B cell (primary cell): Measurements from ENCODE around the gene PTEN. TPM values are rescaled to one million over a fixed set of nuclear protein-coding genes. Genes with fewer than 3 reads are reported as not detected.

Experiments used
- ATAC-seq: fragments of 200-7000 bp; cut with Tn5 transposase; one replicate; pipeline ENCODE4 v1.10.0; 2021; ENCODE audit warnings: low read depth, mild to moderate bottlenecking, moderate number of reproducible peaks, moderate library complexity
- CTCF ChIA-PET: fragments of 350-600 bp; sonication (Branson Sonifier 250); formaldehyde crosslinking; loops from one replicate; lab custom pipeline; 2021; ENCODE audit warnings: antibody characterized with exemption, inconsistent platforms; lab: Charles Lee
- POLR2A ChIA-PET: fragments of 350-600 bp; sonication (Branson Sonifier 250); formaldehyde crosslinking; loops from one replicate; lab custom pipeline; 2021; ENCODE audit warnings: antibody characterized with exemption; lab: Charles Lee
- DNase-seq: peaks from one replicate; pipeline ENCODE4 v3.0.0; 2013
- H2AFZ ChIP-seq: 2 replicates; pipeline ENCODE4 v1.6.1; 2012; ENCODE audit warnings: mild to moderate bottlenecking, low read depth, low read length; ENCODE audit not compliant: insufficient read depth, poor library complexity, severe bottlenecking
- H3K27ac ChIP-seq, 2 donors: 1 replicate in 1 of 2; 2 replicates in 1 of 2; pipeline ENCODE4 v1.5.1; 2012 to 2013; ENCODE audit warnings: low read length in 2 of 2, mild to moderate bottlenecking in 2 of 2, moderate library complexity in 1 of 2
- H3K27me3 ChIP-seq, 4 experiments: fragments of 200-600 bp in 1 of 4; sonication (generic) in 1 of 4; replicated peaks in 1 of 4; 1 replicate in 2 of 4; 2 replicates in 2 of 4; pipeline versions ENCODE4 v1.6.1 to v1.7.0; 2013 to 2016; ENCODE audit warnings: low read length in 3 of 4, mild to moderate bottlenecking in 2 of 4, mixed read lengths in 1 of 4, moderate library complexity in 1 of 4; ENCODE audit not compliant: insufficient read depth in 4 of 4, control insufficient read depth in 3 of 4; ENCODE audit errors: control extremely low read depth in 1 of 4
- H3K36me3 ChIP-seq, 2 experiments: replicated peaks in 1 of 2; 1 replicate in 1 of 2; 2 replicates in 1 of 2; pipeline versions ENCODE4 v1.6.1 to v1.7.1; 2013; ENCODE audit warnings: low read length in 1 of 2; ENCODE audit not compliant: insufficient read depth in 2 of 2, control insufficient read depth in 1 of 2; ENCODE audit errors: control extremely low read depth in 1 of 2, extremely low read depth in 1 of 2
- H3K4me1 ChIP-seq, 2 donors: fragments of 200-600 bp in 1 of 2; sonication (generic) in 1 of 2; 1 replicate in 1 of 2; 2 replicates in 1 of 2; pipeline versions ENCODE4 v1.5.1 to v1.6.1; 2013 to 2017; ENCODE audit warnings: low read length in 2 of 2; ENCODE audit not compliant: control insufficient read depth in 2 of 2, insufficient read depth in 2 of 2
- H3K4me2 ChIP-seq: replicated peaks from 2 replicates; pipeline ENCODE3; 2012; ENCODE audit warnings: mild to moderate bottlenecking, low read depth, low read length; ENCODE audit not compliant: poor library complexity, severe bottlenecking
- H3K4me3 ChIP-seq, 5 experiments: fragments of 200-600 bp in 1 of 5; sonication (generic) in 1 of 5; 1 replicate in 3 of 5; 2 replicates in 2 of 5; pipeline versions ENCODE4 v1.5.1 to v1.7.0; 2011 to 2016; ENCODE audit warnings: low read length in 4 of 5, mild to moderate bottlenecking in 4 of 5, low read depth in 2 of 5, control low read depth in 1 of 5, moderate library complexity in 1 of 5; ENCODE audit not compliant: insufficient read depth in 1 of 5; ENCODE audit errors: control extremely low read depth in 1 of 5, extremely low read depth in 1 of 5
- H3K79me2 ChIP-seq: fragments of 200-600 bp; sonication (generic); one replicate; pipeline ENCODE4 v1.6.0; 2016; ENCODE audit warnings: low read length; ENCODE audit not compliant: control insufficient read depth, insufficient read depth
- H3K9ac ChIP-seq: fragments of 200-600 bp; sonication (generic); 2 replicates; pipeline ENCODE4 v1.6.1; 2017; ENCODE audit warnings: mild to moderate bottlenecking, low read length, moderate library complexity
- H3K9me3 ChIP-seq, 3 donors: one replicate each; pipeline versions ENCODE4 v1.6.1 to v1.7.1; 2013; ENCODE audit warnings: low read length in 2 of 3; ENCODE audit not compliant: control insufficient read depth in 2 of 3, insufficient read depth in 1 of 3; ENCODE audit errors: control extremely low read depth in 1 of 3
- H4K20me1 ChIP-seq: 2 replicates; pipeline ENCODE4 v1.6.0; 2012; ENCODE audit warnings: mild to moderate bottlenecking, low read length; ENCODE audit not compliant: insufficient read depth, control insufficient read depth, poor library complexity, severe bottlenecking
- H3K27ac Mint-ChIP-seq: one replicate; pipeline ENCODE4 v1.8.0; 2021; ENCODE audit warnings: mixed read lengths
- H3K27me3 Mint-ChIP-seq: one replicate; pipeline ENCODE4 v1.8.0; 2021; ENCODE audit warnings: mixed read lengths
- H3K4me1 Mint-ChIP-seq: one replicate; pipeline ENCODE4 v1.8.0; 2021; ENCODE audit warnings: mixed read lengths
- H3K4me3 Mint-ChIP-seq: one replicate; pipeline ENCODE4 v1.8.0; 2021; ENCODE audit warnings: mixed read lengths
- H3K9me3 Mint-ChIP-seq: one replicate; pipeline ENCODE4 v1.8.0; 2022; ENCODE audit warnings: mixed read lengths; ENCODE audit not compliant: insufficient read depth
- EZH2 ChIP-seq: IDR thresholded peaks from 2 replicates; pipeline ENCODE4 v1.6.1; 2012; ENCODE audit warnings: borderline replicate concordance, low read depth, mild to moderate bottlenecking, moderate library complexity, low read length; ENCODE audit not compliant: insufficient read depth, poor library complexity, severe bottlenecking
- WGBS: methylation state at CpG from one replicate; pipeline ENCODE4 v1.1.5; 2013; ENCODE audit warnings: missing lambda C conversion rate; ENCODE audit not compliant: insufficient coverage; 5-methylcytosine and 5-hydroxymethylcytosine counted together
- intact Hi-C: fragments of 100-400 bp; cut with micrococcal nuclease; formaldehyde crosslinking; loops from one replicate; pipeline ENCODE4 v1.10.0; 2022
- polyA plus RNA-seq: library from polyadenylated mRNA; depleted of rRNA; stranded (reverse); fragments of >200 nt; gene quantifications from 2 replicates; pipeline ENCODE4 v1.2.3, GENCODE V29; 2012
- total RNA-seq, 2 donors: library from RNA; stranded (reverse); fragments of 120-200 nt in 1 of 2; gene quantifications; 1 replicate in 1 of 2; 2 replicates in 1 of 2; pipeline versions ENCODE4 v1.2.3 to v1.2.4, GENCODE V29; 2013 to 2022
- TF ChIP-seq, protein P1 (sequence below): fragments of 200-600 bp; IDR thresholded peaks from one replicate; pipeline ENCODE4 v1.8.0; 2022; ENCODE audit warnings: antibody characterized with exemption, mild to moderate bottlenecking

PTEN gene
- total and polyA plus RNA-seq, 2 donors (not counting 1 experiment from before 2014, with no cell fraction given), result 15.2 to 114 TPM

DNA sequence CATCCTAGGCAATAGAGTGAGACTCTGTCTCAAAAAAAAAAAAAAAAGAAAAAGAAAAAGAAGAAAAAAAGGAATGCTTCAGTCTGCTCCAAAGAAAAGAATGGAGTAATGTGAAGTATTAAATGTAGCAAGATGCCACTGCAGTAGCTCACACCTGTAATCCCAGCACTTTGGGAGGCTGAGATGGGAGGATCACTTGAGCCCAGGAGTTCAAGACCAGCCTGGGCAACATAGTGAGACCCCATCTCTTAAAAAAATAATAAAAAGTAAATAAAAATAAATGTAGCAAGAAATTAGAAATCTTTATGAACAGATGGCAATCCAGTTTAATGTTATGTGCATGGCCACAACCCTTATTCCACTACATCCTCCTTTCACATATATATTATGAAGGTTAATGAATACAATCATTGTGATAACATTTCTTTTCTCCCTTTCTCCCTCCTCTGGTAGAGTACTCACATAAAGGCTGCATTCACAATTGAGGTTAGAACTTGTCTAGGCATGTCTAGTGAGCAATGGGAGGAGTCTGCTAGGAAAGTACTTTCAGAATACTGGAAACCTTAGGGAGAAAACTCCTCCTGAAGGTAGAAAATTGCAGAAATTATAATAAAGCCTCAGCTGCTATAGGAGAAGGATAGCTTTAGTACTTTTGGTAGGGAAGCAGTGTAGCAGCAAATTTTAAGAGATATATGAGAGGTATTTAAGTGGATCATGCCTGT lies 20.5 kb upstream of the PTEN start:
- DNase-seq, result no peak
- Mint-ChIP-seq H3K4me1 (no peaks in the 10 kb centered on the region), H3K27ac (no peak overlapping the region), H3K4me3 (no peak overlapping the region), H3K9me3 (no peaks in the 10 kb centered on the region), H3K27me3 (no peaks in the 10 kb centered on the region)
- Histone ChIP-seq H3K4me1 (no peaks in the 10 kb centered on the region), H3K27ac (no peak overlapping the region), H3K36me3 (no peaks in the 10 kb centered on the region), H3K4me2 (no peak overlapping the region), H4K20me1 (no peaks in the 10 kb centered on the region), H2AFZ (no peak overlapping the region), H3K9me3 (no peaks in the 10 kb centered on the region), H3K4me3 (no peak overlapping the region), H3K79me2 (no peaks in the 10 kb centered on the region), H3K27me3 (no peaks in the 10 kb centered on the region), H3K9ac (no peak overlapping the region)
- CTCF ChIA-PET, result no interaction called here
- ATAC-seq, result no peak
- intact Hi-C loops, result no loop called here
- POLR2A ChIA-PET, result interaction anchor here (0.7 kb wide), 1 partner anchor 382 kb away, joined by 4 read pairs; no protein-coding TSS in a partner anchor
- TF ChIP-seq EZH2, result no peak
- TF ChIP-seq, protein P1, sequence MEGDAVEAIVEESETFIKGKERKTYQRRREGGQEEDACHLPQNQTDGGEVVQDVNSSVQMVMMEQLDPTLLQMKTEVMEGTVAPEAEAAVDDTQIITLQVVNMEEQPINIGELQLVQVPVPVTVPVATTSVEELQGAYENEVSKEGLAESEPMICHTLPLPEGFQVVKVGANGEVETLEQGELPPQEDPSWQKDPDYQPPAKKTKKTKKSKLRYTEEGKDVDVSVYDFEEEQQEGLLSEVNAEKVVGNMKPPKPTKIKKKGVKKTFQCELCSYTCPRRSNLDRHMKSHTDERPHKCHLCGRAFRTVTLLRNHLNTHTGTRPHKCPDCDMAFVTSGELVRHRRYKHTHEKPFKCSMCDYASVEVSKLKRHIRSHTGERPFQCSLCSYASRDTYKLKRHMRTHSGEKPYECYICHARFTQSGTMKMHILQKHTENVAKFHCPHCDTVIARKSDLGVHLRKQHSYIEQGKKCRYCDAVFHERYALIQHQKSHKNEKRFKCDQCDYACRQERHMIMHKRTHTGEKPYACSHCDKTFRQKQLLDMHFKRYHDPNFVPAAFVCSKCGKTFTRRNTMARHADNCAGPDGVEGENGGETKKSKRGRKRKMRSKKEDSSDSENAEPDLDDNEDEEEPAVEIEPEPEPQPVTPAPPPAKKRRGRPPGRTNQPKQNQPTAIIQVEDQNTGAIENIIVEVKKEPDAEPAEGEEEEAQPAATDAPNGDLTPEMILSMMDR, result no peak

DNA sequence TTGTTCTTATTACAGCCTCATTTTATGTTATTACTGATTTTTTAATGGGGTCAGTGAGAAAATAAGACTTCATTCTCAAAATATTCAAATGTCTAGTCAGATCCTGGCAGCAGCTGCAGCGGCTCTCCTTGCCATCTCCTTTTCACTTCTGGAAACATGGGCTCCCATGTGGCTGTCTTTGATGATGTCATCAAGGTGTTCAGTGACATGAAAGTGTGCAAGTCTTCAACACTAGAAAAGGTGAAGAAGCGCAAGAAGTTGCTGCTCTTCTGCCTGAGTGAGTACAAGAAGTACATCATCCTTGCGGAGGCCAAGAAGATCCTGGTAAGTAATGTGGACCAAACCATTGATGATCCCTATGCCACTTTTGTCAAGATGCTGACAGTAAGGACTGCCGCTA lies 19.7 kb upstream of the PTEN start:
- ChIA-PET CTCF (no interaction called here), POLR2A (no interaction called here)

More for the DNA sequence above, 19.7 kb upstream of the PTEN start:
- no peak overlapping the region for H3K4me3 Mint-ChIP-seq
- Histone ChIP-seq H3K79me2 (no peaks in the 10 kb centered on the region), H3K9me3 (no peaks in the 10 kb centered on the region), H2AFZ (no peak overlapping the region), H3K27me3 (no peaks in the 10 kb centered on the region), H3K27ac (no peak overlapping the region), H3K4me3 (no peak overlapping the region), H3K9ac (no peak overlapping the region), H4K20me1 (no peaks in the 10 kb centered on the region), H3K4me2 (no peak overlapping the region), H3K4me1 (no peaks in the 10 kb centered on the region), H3K36me3 (no peaks in the 10 kb centered on the region)
- DNase-seq (no peak), ATAC-seq (no peak)
- intact Hi-C loops, result no loop called here
- no peaks in the 10 kb centered on the region for H3K9me3 Mint-ChIP-seq
- no peak overlapping the region for H3K27ac Mint-ChIP-seq
- H3K27me3 Mint-ChIP-seq, result no peaks in the 10 kb centered on the region
- H3K4me1 Mint-ChIP-seq, result no peaks in the 10 kb centered on the region
- no peak for TF ChIP-seq EZH2
- TF ChIP-seq, protein P1, result no peak
- 100% methylated on average over 3 of the region's 4 CpGs for WGBS
